ENCODE data around the gene EIF4E1B. TPM values are rescaled to one million over a fixed set of nuclear protein-coding genes. Genes with fewer than 3 reads are reported as not detected.

The EIF4E1B gene
- total and polyA plus RNA-seq, 4 donors = not detected

GRCh38 chr5:176663566-176663965, 33.1 kb downstream of the EIF4E1B start:
- Histone ChIP-seq H3K36me3 (ENCODE audit: control insufficient read depth in 4 of 4, insufficient read depth in 3 of 4, low read depth in 1 of 4, low read length in 3 of 4) (no peaks in the 10 kb centered on the region), H3K27me3 (ENCODE audit: control insufficient read depth in 4 of 4, insufficient read depth in 4 of 4, low read length in 3 of 4) (peaks cover 0 to 2% (median 0%) of the 10 kb centered on the region in 4 donors), H3K4me3 (ENCODE audit: low read depth in 1 of 3, low read length in 3 of 3) (no peak overlapping the region), H3K27ac (ENCODE audit: low read depth in 1 of 2, low read length in 2 of 2) (no peak overlapping the region), H3K9me3 (ENCODE audit: control insufficient read depth in 4 of 4, low read length in 3 of 4) (no peaks in the 10 kb centered on the region), H3K9ac (ENCODE audit: low read depth in 1 of 2, low read length in 2 of 2) (no peak overlapping the region), H3K4me1 (ENCODE audit: control insufficient read depth in 4 of 4, insufficient read depth in 4 of 4, low read length in 3 of 4) (peaks cover 2 to 21% (median 15%) of the 10 kb centered on the region in 4 donors)
- TF ChIP-seq FOXA2 (IDR thresholded peaks at IDR 0.05) (no peak), ZBTB33 (IDR thresholded peaks at IDR 0.05) (no peak), EGR1 (IDR thresholded peaks at IDR 0.05; ENCODE audit: low read depth in 2 of 2) (no peak), FOXA1 (IDR thresholded peaks at IDR 0.05) (no peak), HNF4A (conservative IDR thresholded peaks at IDR 0.05) (no peak), MAX (IDR thresholded peaks at IDR 0.05) (no peak), HNF4G (IDR thresholded peaks at IDR 0.05) (no peak), RXRA (IDR thresholded peaks at IDR 0.05) (no peak), ATF3 (IDR thresholded peaks at IDR 0.05) (no peak), REST (IDR thresholded peaks at IDR 0.05) (no peak), NR2F2 (IDR thresholded peaks at IDR 0.05) (no peak), YY1 (IDR thresholded peaks at IDR 0.05) (no peak), JUND (IDR thresholded peaks at IDR 0.05) (no peak), GABPA (IDR thresholded peaks at IDR 0.05 in 1 of 2, conservative IDR thresholded peaks at IDR 0.05 in 1 of 2) (no peak), CTCF (IDR thresholded peaks at IDR 0.05; ENCODE audit: low read depth, low read length, missing input control) (no peak), SP1 (IDR thresholded peaks at IDR 0.05) (no peak), TAF1 (conservative IDR thresholded peaks at IDR 0.05) (no peak), RAD21 (IDR thresholded peaks at IDR 0.05) (no peak)
- no peak for DNase-seq (ENCODE audit: low spot score)
- 89% methylated on average over 10 of the region's 10 CpGs for WGBS

Measured in liver (tissue), 9 donors.